A204.1 (cell line): ENCODE measurements around the gene GLTP.
"Not testable (repeated sequence)": the region's sequence is repeated elsewhere in the genome, so short reads cannot be mapped to it uniquely, and the experiment has no call there.

Experiments used
- FAIRE-seq: peaks from 2 replicates; lab custom pipeline; 2012; peaks lifted over from hg19 to GRCh38; lab: Jason Lieb, UNC

GLTP gene

GRCh38 chr12:109900752-109901580, 20.6 kb upstream of the GLTP start:
- FAIRE-seq, result no peak

- FAIRE-seq, result no peak
Observed at GRCh38 chr12:109899783-109900751, 19.7 kb upstream of the GLTP start, which contains the start of gene TCHP. Gene TCHP (plus strand): TSS chr12:109900274. CDS start chr12:109903027, 2,753 bp downstream.

- FAIRE-seq, result not testable (repeated sequence)
Observed at GRCh38 chr12:109899345-109899744, 19.0 kb upstream of the GLTP start.

GRCh38 chr12:109897029-109897428, 16.7 kb upstream of the GLTP start:
- no peak for FAIRE-seq

DNA sequence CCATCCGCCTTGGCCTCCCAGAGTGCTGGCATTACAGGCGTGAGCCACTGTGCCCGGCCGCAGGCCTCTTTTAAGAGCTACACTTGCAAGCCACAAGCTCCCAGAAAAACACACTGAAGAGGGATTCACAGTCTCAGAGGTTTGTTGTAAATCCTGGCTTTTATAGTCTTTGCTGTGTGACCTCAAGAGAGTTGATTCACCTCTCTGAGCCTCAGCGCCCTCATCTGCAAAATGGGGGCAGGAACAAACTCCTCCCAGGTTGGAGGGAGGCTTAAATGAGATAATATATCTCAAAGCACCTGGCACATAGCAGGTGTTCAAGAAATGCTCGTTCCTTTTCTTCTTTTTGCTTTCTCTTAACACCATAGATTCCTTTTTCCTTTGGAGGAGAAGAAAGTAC, 15.8 kb upstream of the GLTP start:
- no peak for FAIRE-seq

DNA sequence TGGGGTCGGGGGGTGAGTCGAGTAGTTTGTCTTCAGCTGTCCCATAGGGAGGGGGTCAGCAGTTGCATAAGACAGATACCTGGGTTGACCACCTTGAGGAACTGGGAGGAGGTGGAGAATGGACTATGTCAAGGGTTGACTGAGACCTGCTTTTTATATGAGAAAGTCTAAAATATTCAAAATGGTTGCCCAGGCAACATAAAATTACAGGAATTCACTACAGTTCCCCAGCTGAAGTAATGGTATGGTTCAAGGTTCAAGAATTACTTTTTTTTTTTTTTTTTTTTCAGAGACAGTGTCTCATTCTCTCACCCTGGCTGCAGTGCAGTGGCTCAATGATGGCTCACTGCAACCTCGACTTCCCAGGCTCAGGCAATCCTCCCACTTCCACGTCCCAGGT, 14.6 kb upstream of the GLTP start:
- FAIRE-seq, result no peak

- no peak for FAIRE-seq
Observed at GRCh38 chr12:109893261-109893995, 13.1 kb upstream of the GLTP start.

- FAIRE-seq, result no peak
Observed at GRCh38 chr12:109892748-109893147, 12.4 kb upstream of the GLTP start.

- FAIRE-seq, result no peak
Observed at GRCh38 chr12:109892165-109892715, 11.9 kb upstream of the GLTP start.

DNA sequence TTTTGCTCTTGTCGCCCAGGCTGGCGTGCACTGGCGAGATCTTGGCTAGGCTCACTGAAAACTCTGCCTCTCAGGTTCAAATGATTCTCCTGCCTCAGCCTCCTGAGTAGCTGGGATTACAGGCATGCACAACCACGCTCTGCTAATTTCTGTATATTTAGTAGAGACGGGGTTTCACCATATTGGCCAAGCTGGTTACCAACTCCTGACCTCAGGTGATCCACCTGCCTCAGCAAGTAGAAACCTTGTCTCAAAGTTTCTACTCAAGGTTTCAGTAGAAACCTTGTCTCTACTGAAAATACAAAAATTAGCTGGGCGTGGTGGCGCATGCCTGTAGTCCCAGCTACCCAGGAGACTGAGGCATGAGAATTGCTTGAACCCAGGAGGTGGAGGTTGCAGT, 11.4 kb upstream of the GLTP start:
- not testable (repeated sequence) for FAIRE-seq

- no peak for FAIRE-seq
Observed at GRCh38 chr12:109890620-109891170, 10.4 kb upstream of the GLTP start.

DNA sequence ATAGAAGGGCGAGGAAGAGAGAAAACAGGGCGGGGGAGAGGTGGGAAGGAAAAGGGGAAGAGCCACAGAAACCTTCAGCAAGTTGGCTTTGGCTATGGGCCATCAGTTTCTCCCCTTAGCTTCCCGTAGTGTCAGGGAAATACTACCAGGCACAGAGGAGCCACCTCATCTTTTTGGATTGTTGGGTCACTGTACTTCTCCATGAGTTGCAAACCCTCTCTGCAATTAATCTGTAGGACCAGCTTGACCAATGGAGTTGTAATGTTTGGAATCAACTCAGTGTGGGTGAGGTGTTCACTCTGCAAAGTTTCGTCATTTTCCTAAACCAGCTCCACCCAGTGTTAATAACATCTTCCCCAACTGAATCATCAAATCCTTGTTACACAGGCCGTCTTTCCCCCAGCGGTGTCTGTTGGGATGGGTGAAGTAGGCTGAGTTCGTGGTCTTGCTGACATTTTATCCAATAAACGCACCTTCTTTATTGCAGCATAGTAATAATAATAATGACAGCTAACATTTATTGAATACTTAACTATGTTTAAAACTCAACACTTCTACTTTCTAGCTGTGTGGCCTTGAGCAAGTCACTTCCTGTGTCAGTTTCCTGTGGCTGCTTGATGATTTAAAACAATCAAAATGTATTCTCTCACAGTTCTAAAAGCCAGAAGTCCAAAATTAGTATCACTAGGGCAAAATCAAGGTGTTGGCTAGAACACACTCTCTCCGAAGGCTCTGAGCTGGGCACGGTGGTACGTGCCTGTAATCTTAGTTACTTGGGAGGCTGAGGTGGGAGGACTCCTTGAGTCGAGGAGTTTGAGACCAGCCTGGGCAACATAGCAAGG, 8.1 kb upstream of the GLTP start:
- FAIRE-seq, result no peak

GRCh38 chr12:109885616-109886015, 5.3 kb upstream of the GLTP start:
- FAIRE-seq, result no peak

GRCh38 chr12:109883461-109883860, 3.1 kb upstream of the GLTP start:
- no peak for FAIRE-seq

DNA sequence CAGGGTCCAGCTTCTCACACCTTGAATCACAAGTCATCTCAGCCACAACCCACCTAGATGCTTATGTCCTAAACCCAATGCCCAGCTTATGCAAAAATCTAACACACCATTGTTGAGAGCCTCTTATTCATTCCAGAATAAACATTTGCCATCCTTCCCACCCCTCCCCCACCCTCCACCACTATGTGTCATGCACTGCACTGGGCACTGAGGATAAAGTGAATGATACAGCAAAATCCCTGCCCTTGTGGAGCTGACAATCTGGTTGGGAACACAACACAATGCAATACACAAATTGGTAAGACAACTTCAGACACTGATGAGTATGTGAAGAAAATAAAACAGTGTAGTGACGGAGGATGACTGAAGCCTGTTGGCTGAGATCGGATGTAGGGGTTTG, 1.4 kb upstream of the GLTP start:
- no peak for FAIRE-seq

DNA sequence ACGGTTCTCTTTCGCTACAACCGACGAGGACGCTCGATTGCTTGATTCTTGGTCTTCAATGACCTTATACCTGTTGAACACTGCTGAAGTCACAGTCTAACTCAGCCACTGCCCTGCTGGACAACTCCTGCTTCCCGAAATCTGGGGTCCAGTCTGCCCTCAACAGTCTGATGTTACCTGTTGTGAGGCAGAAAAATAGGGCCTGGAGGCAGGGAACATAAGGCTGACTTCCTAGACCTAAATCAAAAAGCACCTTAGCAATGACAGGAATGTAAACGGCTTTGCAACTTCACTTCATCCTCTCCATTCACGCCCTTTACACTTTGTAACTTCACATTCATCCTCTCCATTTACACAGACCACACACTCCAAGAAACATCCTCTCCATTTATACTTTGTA, 597 bp upstream of the GLTP start:
- FAIRE-seq, result no peak

GRCh38 chr12:109879351-109880042, 844 bp downstream of the GLTP start:
- no peak for FAIRE-seq

- no peak for FAIRE-seq
Observed at GRCh38 chr12:109878749-109879148, 1.6 kb downstream of the GLTP start.

- FAIRE-seq, result no peak
Observed at GRCh38 chr12:109878247-109878625, 2.1 kb downstream of the GLTP start.
